Measurements from ENCODE around the gene PWWP2B.
"Not testable (repeated sequence)": the region's sequence is repeated elsewhere in the genome, so short reads cannot be mapped to it uniquely, and the experiment has no call there.

PWWP2B gene

DNA sequence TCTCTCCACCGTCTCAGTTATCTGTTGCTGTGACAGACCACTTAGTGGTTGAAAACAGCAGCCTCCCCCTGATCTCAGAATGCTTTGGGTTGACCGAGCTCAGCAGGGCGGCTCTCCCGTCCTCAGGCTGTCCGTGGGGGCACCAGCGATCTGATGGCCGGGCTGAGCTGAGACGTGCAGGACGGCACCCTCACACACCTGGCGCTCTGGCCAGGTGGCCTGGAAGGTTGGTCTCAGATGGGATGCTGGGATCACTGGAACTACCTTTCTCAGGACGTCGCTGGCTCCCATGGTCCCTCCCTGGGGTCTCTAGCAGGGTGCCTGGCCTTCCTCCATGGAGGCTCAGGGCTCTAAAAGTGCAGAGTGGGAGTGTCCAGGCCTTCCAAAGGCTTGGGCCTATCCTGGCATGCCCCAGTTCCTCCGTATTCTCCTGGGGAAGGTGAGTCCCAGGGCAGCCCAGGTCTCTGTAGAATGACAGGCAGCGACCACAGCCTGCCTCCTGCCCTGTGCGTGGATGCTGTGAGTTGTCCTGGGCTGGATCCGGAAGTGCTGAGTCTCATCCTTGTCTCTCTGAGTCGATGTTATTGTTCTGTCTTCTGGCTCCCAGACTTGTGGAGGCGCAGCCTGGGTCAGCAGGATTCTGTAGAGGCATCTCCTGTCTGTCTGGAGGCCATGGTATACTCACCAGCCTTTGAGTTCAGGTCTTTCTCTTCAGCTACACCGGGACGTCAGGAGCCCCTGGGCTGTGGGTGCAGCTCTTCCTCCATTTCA is 12.2 kb upstream of the PWWP2B start:
- no peak for DNase-seq (ENCODE audit: extremely low spot score)
- TF ChIP-seq TARDBP (IDR thresholded peaks at IDR 0.05) (no peak), BHLHE40 (IDR thresholded peaks at IDR 0.05; ENCODE audit: borderline replicate concordance) (no peak), L3MBTL2 (conservative IDR thresholded peaks at IDR 0.05) (no peak), HDGF (IDR thresholded peaks at IDR 0.05; ENCODE audit: borderline replicate concordance) (no peak), FOXM1 (IDR thresholded peaks at IDR 0.05; ENCODE audit: borderline replicate concordance) (no peak), ELF4 (IDR thresholded peaks at IDR 0.05) (no peak), FOXA1 (IDR thresholded peaks at IDR 0.05) (no peak), LEF1 (IDR thresholded peaks at IDR 0.05; ENCODE audit: borderline replicate concordance) (no peak), ZNF384 (IDR thresholded peaks at IDR 0.05) (no peak), ARNT (IDR thresholded peaks at IDR 0.05) (no peak), CTBP1 (IDR thresholded peaks at IDR 0.05; ENCODE audit: borderline replicate concordance) (no peak), FOXK2 (IDR thresholded peaks at IDR 0.05) (no peak), SP1 (IDR thresholded peaks at IDR 0.05) (no peak), SUZ12 (IDR thresholded peaks at IDR 0.05) (no peak), NFRKB (IDR thresholded peaks at IDR 0.05) (no peak)
- TF ChIP-seq, protein P1, sequence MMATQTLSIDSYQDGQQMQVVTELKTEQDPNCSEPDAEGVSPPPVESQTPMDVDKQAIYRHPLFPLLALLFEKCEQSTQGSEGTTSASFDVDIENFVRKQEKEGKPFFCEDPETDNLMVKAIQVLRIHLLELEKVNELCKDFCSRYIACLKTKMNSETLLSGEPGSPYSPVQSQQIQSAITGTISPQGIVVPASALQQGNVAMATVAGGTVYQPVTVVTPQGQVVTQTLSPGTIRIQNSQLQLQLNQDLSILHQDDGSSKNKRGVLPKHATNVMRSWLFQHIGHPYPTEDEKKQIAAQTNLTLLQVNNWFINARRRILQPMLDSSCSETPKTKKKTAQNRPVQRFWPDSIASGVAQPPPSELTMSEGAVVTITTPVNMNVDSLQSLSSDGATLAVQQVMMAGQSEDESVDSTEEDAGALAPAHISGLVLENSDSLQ (IDR thresholded peaks at IDR 0.05), result no peak
- CTCF ChIA-PET, result no interaction called here
- POLR2A ChIA-PET, result no interaction called here

DNA sequence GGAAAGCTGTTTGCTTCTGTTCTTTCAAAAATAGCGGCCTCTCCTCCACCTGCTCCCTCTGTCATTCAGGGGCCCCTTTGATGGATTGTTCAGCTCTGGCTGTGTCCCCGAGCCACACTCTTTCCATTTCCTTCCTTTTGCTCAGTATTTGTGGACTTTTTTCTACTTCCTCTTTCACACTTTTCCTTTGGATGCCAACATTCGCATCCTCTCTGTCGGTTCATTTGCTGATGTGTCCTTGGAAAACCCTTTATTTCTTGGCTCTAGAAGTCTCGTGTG is 11.7 kb upstream of the PWWP2B start:
- POLR2A ChIA-PET, result no interaction called here
- CTCF ChIA-PET, result no interaction called here
- TF ChIP-seq FOXA1 (IDR thresholded peaks at IDR 0.05) (no peak), NFRKB (IDR thresholded peaks at IDR 0.05) (no peak), HDGF (IDR thresholded peaks at IDR 0.05; ENCODE audit: borderline replicate concordance) (no peak), ELF4 (IDR thresholded peaks at IDR 0.05) (no peak), CTBP1 (IDR thresholded peaks at IDR 0.05; ENCODE audit: borderline replicate concordance) (no peak), FOXM1 (IDR thresholded peaks at IDR 0.05; ENCODE audit: borderline replicate concordance) (no peak), SUZ12 (IDR thresholded peaks at IDR 0.05) (no peak), ZNF384 (IDR thresholded peaks at IDR 0.05) (no peak), TARDBP (IDR thresholded peaks at IDR 0.05) (no peak), BHLHE40 (IDR thresholded peaks at IDR 0.05; ENCODE audit: borderline replicate concordance) (no peak)
- DNase-seq (ENCODE audit: extremely low spot score), result no peak

DNA sequence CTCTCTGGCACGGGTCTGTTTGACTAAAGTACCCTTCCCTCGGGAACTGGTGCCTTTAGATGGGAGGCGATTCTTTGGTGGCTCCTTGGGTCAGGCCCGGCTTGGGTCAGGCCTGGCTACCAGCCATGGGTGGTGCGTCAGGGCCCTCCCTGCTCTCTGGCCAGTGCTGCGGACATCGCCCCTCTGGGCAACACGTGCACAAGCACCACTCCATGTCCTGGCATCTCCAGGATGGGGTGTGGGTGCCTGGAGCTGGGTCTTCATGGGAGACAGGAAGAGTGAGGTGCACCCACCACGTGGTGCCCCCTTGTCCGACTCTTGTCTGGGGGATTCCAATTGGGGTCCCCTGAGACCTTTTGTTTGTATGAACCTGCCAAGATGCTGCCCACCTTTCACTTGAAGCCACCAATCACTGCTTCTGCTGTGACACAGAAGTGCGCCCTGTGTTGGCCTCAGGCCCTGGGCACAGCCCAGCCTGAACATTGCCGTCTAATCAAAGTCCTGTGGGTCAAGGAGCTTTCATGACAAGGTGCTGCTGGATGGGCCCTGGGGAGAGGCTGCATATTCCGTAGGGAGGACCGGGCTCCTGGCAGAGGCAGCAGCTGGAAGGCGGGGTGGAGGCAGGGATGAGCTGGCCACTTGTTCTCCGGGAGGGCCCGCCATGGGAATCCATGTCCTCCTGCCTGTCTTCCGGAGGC is 11.1 kb upstream of the PWWP2B start:
- ChIA-PET CTCF (no interaction called here), POLR2A (no interaction called here)
- TF ChIP-seq TARDBP (IDR thresholded peaks at IDR 0.05), result no peak
- TF ChIP-seq, protein P1 (IDR thresholded peaks at IDR 0.05), result no peak
- no peak for TF ChIP-seq NFRKB (IDR thresholded peaks at IDR 0.05)
- no peak for TF ChIP-seq SUZ12 (IDR thresholded peaks at IDR 0.05)
- TF ChIP-seq L3MBTL2 (conservative IDR thresholded peaks at IDR 0.05), result no peak
- no peak for TF ChIP-seq ELF4 (IDR thresholded peaks at IDR 0.05)
- TF ChIP-seq ARNT (IDR thresholded peaks at IDR 0.05), result no peak
- no peak for TF ChIP-seq FOXK2 (IDR thresholded peaks at IDR 0.05)
- TF ChIP-seq ZNF384 (IDR thresholded peaks at IDR 0.05), result no peak
- TF ChIP-seq FOXM1 (IDR thresholded peaks at IDR 0.05; ENCODE audit: borderline replicate concordance), result no peak
- TF ChIP-seq LEF1 (IDR thresholded peaks at IDR 0.05; ENCODE audit: borderline replicate concordance), result no peak

DNA sequence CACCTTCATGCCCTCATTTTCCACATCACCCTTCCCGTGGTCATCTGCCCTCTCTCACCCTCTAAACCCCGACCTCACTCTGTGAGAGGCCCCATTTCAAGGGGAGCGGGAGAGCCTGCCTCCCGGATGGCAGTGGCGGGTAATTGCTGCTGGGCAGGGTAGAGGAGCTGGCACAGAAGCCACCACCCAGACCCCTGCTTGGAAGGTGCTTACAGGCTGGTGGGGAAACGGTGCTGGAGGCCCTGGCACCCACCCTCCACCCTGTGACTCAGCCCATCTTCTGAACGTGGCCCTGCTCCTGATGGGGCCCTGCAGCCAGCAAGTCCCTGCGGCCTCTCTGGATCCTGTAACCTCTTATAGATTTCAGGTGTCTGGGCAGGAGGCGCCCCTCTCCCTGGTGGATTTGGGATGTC is 10.6 kb upstream of the PWWP2B start:
- DNase-seq (ENCODE audit: extremely low spot score), result no peak
- TF ChIP-seq ELF4 (IDR thresholded peaks at IDR 0.05) (no peak), ZNF384 (IDR thresholded peaks at IDR 0.05) (no peak), CTBP1 (IDR thresholded peaks at IDR 0.05; ENCODE audit: borderline replicate concordance) (no peak), FOXA1 (IDR thresholded peaks at IDR 0.05) (no peak), SUZ12 (IDR thresholded peaks at IDR 0.05) (no peak), FOXM1 (IDR thresholded peaks at IDR 0.05; ENCODE audit: borderline replicate concordance) (no peak), L3MBTL2 (conservative IDR thresholded peaks at IDR 0.05) (no peak), HDGF (IDR thresholded peaks at IDR 0.05; ENCODE audit: borderline replicate concordance) (no peak), NFRKB (IDR thresholded peaks at IDR 0.05) (no peak), FOXK2 (IDR thresholded peaks at IDR 0.05) (no peak), TARDBP (IDR thresholded peaks at IDR 0.05) (no peak), ARNT (IDR thresholded peaks at IDR 0.05) (no peak), BHLHE40 (IDR thresholded peaks at IDR 0.05; ENCODE audit: borderline replicate concordance) (no peak), LEF1 (IDR thresholded peaks at IDR 0.05; ENCODE audit: borderline replicate concordance) (no peak), SP1 (IDR thresholded peaks at IDR 0.05) (no peak)
- TF ChIP-seq, protein P1 (IDR thresholded peaks at IDR 0.05), result no peak
- POLR2A ChIA-PET, result no interaction called here
- CTCF ChIA-PET, result no interaction called here

More for the DNA sequence above, 11.1 kb upstream of the PWWP2B start:
- DNase-seq (ENCODE audit: extremely low spot score), result no peak

DNA sequence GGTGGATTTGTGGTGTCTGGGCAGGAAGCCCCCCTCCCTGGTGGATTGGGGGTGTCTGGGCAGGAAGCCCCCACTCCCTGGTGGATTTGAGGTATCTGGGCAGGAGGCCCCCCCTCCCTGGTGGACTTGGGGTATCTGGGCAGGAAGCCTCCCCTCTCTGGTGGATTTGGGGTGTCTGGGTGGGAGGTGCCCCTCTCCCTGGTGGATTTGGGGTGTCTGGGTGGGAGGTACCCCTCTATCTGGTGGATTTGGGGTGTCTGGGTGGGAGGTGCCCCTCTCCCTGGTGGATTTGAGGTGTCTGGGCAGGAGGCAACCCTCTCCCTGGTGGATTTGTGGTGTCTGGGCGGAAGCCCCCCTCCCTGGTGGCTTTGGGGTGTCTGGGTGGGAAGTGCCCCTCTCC is 10.1 kb upstream of the PWWP2B start:
- CTCF ChIA-PET; DNase-seq (ENCODE audit: extremely low spot score); POLR2A ChIA-PET: not testable (repeated sequence)

DNA sequence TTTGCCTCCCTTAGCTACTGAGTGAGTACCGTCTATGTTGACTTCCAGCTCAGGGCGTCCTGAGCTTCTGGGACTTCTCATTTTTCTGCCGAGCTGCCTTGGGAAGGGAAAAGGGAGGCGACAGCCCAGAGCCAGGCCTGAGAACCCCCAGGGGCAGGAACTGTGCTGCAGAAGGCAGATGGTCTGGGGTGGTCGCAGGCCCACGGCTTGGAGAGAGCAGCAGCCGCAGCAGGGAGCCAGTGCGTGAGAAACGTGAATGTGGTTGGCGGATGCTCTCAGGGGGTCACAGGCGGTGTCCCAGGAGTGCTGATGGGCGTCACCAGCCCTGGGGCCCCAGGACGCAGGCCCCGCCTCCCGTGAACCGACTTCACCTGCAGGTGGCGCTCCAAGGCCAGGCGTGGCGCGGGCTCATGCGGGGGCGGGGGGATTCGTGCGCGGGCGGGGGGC is 9.2 kb upstream of the PWWP2B start:
- CTCF ChIA-PET, result interaction anchor here (0.7 kb wide), 2 partner anchors 12 to 130 kb away, joined by 3 read pairs; no protein-coding TSS in a partner anchor
- DNase-seq (ENCODE audit: extremely low spot score), result peak; percentile 97
- POLR2A ChIA-PET, result no interaction called here
- TF ChIP-seq CTBP1 (IDR thresholded peaks at IDR 0.05; ENCODE audit: borderline replicate concordance), result no peak
- TF ChIP-seq ZNF384 (IDR thresholded peaks at IDR 0.05), result no peak
- TF ChIP-seq FOXM1 (IDR thresholded peaks at IDR 0.05; ENCODE audit: borderline replicate concordance), result peak; percentile 28; the same call in 1 of the 2 replicates

Measured in HEK293T (cell line).